HS-5 (cell line): ENCODE results near the gene SKA3.
"Not testable (repeated sequence)": the region's sequence is repeated elsewhere in the genome, so short reads cannot be mapped to it uniquely, and the experiment has no call there.

Experiments
- DNase-seq: peaks from one replicate; pipeline ENCODE4 v3.0.0-alpha.2; 2012; ENCODE audit warnings: low read depth

SKA3 gene

DNA sequence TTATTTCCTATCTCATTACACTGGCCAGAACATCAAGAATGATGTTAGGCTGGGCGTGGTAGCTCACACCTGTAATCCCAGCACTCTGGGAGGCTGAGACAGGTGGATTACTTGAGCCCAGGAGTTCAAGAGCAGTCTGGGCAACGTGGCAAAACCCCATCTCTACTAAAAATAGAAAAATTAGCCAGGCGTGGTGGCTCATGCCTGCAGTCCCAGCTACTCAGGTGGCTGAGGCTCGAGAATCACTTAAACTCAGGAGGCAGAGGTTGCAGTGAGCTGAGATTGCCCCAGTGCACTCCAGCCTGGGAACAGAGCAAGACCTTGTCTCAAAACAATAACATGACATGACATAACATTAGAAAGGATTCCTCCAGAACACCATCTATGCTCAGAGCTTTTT, 10.7 kb downstream of the SKA3 start:
- not testable (repeated sequence) for DNase-seq

DNA sequence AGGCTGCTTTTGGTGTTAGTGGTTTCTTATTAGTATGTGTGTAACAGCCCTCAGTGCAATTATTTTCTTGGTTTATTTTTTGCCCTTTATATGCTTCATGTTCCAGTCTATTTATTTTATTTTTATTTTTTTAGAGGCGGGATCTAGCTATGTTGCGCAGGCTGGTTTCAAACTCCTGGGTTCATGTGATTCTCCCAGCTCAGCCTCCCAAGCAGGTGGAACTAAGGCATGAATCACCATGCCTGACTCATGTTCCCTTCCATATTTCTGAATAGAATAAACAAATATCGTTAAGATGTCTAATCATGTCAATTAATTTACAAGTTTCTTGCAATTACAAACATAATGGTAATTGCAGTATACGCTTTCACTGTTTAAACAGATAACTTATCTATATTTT, 11.7 kb downstream of the SKA3 start:
- no peak for DNase-seq

DNA sequence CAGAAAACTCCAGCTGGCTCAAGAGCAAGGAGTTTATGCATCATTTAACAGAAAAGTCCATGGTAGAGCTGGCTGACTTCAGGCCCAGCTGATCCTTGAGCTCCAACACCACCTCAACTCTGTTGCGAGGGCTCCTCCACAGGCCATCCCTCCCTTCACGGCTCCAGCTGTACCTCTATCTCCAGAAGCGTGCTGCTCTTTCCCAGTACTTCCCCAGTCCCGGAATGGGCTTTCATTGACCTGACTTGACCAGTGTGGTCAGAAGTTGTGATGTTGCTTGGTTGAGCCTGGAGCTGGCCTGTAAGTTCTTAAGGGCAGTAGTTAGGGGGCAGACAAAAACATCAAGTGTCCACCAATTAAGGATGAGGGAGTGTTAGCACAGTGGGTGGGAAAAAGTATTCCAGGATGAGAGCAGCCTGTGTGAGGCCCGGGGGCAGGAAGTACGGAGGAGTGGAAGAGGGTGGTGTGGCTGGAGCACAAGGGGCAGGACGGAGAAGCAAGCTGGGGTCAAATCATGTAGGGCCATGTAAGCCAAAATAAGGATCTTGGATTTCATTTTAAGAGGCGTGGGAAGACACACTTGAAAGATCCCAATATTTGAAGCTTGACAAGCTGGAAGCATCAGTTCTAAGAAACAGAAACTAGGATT, 24.0 kb downstream of the SKA3 start:
- no peak for DNase-seq

DNA sequence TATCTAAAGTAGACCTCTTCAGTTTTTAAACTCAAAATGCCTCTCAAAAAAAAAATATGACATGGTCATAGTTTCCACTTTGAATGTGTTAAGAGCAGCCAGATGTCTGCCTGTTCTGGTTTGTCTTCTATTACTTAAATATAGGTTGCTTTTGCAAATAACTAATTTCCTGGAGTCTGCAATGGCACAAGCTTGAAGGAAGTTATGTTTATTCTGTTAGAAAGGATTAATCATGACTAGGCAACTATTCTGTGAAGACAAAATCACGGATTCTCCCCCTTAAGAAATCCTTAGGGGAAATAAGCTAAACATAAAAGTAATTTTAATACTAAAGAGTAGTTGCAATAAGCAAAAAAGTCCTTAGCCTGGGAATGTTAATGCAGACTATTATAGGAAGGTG, 26.3 kb downstream of the SKA3 start:
- DNase-seq, result no peak

DNA sequence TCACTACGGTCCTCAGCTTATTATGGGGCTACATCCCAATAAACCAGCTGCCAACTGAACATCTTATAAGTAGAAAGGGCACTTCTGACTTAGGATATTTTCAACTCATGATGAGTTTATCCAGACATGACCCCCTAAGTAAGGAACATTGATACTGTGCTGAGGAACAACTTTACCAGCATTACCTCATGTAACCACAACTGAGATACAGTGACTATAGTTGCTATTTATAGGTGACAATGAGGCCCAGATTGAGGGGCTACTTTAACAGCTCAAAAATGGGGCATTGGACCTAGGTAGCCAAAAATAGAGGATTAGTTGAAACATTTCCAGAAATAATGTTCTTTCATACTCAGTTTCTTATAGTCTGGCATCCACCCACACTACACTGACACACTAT, 26.8 kb downstream of the SKA3 start:
- DNase-seq, result no peak

DNA sequence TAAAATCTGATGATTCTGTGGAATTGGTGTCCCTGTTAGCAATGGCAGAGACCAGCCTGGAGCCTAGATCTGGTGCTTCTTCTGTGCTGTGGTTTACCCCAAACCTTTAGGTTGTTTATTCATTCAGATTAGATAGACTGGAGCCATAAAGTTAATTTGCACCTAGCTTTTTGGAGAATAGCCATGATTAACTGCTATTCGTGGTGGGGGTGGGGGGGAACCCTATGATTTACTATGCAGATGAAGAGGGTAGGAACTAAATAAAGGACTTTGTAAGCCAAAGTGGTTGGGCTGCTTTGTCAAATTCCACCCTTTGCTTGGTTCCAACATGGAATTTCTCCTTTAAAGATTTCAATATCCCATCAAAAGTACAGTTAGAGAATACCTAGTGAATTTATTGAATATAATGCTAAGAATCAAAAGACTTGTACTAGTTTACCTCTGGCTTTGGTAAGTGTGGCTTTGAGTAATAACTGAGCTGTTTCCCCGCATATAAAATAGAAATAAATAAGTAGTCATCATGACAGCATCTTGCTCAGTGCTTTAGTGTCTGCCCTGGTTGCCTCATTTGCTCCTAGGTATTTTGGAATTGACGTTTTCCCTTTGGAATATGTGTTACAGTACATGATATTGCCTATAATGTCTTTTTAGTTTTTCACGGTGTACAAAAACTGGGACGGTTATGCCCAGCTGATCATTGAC, 27.6 kb downstream of the SKA3 start:
- no peak for DNase-seq

DNA sequence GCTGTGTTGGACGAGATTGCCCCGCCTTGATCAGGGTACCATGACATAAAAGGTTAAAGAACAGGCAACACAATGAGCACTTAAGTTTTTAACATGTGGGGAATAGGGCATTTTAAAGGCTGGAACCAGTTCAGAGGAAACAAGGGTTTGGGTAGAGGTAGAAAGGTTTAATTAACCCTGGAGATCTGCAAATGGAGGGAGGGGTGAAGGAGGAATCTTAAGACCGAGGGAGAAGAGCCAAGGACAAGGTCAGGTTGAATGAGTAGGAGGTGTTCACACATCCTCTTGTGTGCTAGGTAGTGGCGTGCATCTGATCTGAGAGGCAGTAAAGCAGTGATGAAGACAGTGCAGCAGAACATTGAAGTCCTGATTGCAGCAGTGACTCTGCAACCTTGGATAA, 28.5 kb downstream of the SKA3 start:
- no peak for DNase-seq

DNA sequence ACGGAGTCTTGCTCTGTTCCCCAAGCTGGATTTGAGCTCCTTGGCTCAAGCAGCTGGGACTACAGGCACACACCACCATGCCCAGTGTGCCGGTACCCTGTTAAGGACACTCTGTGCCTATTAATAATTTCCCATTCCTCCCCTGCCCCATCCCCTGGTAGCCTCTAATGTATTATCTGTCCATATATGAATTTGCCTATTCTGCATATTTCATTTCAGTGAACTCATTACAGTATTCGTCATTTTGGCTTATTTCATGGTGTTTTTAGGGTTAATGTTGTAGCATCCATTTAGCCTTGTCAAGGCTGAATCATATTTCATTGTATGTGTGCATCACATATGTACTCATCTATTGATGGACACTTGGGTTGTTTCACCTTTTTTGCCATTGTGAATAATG, 33.6 kb downstream of the SKA3 start:
- DNase-seq, result no peak

DNA sequence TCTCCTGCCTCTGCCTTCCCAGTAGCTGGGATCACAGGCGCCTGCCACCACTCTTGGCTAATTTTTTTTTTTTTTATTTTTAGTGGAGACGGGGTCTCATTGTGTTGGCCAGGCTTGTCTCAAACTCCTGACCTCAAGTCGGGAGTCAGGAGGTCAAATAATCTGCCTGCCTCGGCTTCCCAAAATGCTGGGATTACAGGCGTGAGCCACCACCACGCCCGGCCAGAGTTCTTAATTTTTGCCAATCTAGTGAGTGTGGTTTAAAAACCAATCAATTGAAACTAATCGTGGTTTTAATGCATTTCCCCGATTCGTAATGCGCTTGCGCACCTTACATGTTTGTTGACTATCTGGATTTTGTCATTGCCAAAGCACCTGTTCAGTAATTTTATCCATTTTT, 37.0 kb downstream of the SKA3 start:
- no peak for DNase-seq

DNA sequence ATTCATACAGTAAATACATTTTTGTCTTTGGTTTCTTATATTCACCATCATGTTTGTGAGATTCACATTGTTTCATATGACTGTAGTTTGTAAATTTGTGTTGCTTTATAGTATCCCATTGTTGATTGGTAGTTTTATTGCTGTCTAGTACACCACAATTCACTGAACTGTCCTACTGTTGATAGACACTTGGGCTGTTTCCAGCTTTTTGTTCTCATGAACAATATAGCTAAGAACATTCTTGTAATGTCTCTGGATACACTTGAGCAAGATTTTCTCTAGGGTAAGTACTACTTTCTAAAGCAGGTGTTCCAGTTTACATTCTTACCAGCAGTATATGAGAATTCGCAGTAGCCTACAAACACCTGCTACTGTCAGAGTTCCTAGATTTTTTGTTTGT, 37.8 kb downstream of the SKA3 start:
- DNase-seq, result no peak

DNA sequence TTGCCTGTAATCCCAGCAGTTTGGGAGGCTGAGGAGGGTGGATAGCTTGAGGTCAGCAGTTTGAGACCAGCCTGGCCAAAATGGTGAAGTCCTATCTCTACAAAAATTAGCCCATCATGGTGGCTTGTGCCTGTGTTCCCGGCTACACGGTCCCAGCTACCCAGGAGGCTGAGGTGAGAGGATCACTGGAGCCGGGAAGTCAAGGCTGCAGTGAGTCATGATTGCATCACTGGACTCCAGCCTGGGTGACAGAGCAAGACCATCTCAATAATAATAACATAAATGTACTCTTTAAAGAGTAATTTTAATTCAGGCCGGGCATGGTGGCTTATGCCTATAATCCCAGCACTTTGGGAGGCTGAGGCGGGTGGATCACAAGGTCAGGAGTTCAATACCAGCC, 38.7 kb downstream of the SKA3 start:
- no peak for DNase-seq

DNA sequence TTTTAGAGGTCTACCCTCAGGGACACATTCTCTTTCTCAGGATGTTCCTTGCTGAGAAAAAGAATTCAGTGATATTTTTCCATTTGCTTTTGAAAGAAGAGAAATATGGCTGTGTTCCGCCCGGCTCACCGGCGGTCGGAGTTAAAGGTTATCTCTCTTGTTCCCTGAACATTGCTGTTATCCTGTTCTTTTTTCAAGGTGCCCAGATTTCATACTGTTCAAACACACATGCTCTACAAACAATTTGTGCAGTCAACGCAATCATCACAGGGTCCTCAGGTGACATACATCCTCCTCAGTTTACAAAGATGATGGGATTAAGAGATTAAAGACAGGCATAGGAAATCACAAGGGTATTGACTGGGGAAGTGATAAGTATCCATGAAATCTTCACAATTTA, 40.5 kb downstream of the SKA3 start:
- DNase-seq, result not testable (repeated sequence)

DNA sequence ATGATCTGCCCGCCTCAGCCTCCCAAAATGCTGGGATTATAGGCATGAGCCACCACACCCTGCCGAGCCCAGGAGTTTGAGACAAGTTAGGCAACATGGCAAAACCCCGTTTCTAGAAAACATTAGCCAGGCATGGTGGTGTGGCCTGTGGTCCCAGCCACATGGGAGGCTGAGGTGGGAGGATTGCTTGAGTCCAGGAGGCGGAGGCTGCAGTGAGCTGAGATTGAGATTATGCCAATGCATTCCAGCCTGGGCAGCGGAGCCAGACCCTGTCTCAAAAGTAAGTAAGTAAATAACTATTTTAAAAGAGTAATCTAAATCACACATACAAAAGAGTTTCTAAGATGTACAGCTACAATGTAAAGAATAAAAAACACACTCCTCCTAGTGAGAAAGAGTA, 41.9 kb downstream of the SKA3 start:
- no peak for DNase-seq

DNA sequence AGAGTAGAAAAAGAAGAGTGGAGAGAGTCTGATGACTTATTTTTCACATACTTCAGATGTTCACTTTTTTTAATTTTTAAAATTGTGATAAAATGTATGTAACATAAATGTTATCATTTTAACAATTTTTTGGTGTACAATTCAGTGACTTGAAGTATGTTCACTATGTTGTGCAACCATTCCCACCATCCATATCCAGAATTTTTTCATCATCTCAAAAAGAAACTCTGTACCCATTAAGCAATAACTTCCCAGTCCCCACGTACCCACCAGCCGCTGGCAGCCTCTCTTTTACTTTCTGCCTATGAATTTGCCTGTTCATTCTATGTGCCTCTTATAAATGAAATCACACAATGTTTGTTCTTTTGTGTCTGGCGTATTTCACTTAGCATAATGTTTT, 43.3 kb downstream of the SKA3 start:
- no peak for DNase-seq

DNA sequence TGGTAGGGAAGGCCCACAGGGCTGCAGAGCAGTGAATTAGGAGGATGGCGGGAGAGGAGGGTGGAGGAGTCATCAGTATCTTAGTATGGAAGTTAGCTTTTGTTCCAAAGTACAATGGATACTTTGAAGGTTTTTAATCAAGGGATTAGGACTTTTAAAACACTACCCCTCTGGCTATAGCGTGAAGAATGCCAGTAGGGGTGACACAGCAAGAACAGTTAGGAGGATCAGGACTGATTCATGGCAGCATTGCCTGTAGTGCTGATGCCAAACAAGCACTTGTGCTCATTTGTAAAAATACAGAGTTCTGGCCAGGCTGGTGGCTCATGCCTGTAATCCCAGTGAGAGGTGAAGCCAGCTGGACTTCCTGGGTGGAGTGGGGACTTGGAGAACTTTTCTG, 46.2 kb downstream of the SKA3 start:
- DNase-seq, result no peak

DNA sequence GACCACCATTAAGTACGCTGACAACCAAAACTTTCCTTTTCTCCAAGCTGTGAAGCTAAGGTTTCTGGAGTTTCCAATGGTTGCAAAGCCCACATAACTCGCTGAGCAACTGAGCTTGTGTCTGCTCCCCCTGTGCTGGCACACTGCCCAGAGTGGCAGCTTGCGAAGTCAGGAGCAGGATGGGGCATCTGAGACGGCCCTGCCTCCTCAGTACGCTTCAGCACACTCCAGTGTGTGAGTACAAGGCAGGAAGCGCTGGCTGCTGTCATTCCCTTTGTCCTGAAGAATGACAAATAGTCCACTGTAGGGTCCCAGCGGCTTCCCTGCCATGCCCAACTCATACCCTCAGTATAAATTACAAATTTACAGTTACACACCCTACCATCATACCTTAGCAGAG, 51.5 kb downstream of the SKA3 start:
- no peak for DNase-seq

DNA sequence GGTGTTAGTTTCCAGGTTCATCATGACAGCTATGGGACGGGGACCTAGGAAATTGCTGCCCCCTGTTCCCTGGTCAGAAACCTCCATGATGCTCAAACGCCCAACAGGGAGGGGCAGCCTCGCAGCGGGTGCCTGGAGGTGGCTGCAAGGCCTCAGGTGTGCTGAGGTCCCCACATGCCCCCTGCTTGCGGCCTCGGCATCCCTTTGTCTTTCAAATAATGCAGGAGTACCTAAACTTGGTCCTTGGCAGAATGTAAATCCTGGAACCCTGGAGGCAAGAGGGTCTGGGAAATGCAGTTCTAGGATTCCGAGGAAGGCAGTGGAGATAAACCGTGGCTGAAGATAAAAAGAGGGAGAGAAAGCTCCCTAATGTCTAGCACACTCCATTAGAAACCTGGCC, 52.4 kb downstream of the SKA3 start:
- no peak for DNase-seq

DNA sequence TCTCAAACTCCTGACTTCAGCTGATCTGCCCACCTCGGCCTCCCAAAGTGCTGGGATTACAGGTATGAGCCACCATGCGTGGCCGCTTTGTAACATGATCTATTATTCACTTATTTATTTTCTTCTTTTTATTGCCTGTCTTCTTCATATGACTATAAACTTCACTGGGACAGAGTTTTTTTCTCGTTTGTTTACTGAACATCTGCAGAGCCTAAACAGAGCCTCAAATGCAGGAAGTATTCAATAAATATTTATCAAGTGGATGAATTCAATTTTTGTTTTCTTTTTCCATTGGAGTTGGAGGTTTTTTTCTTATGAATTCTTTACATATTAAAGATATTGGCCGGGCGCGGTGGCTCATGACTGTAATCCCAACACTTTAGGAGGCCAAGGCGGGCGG, 54.7 kb downstream of the SKA3 start:
- DNase-seq, result no peak

DNA sequence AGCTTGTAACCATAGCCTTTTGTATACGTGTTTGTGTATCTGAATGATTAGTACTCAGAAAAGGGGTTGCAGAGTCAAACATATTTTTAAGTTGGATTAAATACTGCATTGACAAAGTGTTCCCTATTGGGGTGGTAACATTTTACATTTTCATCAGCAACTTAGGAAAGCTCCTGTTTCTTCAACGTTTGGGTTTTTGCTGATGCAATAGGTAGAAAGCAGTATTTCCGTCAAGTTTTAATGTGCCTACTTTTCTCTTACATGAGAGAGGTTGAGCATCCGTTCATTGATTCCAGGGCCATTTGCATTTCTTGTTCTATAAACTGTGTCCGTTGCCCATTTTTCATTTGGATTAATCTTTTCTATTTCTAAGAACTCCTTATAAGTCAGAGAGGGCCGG, 56.2 kb downstream of the SKA3 start:
- no peak for DNase-seq

DNA sequence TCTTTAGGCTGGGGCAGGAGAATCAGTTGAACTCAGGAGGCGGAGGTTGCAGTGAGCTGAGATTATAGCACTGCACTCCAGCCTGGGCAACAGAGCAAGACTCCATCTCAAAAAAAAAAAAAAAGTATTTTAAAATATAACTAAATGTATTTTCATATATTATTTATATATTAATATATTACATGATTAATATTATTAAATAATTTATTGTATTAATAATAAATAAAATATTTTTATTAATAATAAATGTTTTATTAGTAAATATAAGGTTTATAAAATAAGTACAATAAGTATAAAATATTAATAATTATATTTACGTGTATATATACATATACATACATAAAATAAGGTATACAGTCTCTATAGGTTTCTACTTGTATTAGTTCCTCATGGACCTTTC, 56.8 kb downstream of the SKA3 start:
- DNase-seq, result no peak

DNA sequence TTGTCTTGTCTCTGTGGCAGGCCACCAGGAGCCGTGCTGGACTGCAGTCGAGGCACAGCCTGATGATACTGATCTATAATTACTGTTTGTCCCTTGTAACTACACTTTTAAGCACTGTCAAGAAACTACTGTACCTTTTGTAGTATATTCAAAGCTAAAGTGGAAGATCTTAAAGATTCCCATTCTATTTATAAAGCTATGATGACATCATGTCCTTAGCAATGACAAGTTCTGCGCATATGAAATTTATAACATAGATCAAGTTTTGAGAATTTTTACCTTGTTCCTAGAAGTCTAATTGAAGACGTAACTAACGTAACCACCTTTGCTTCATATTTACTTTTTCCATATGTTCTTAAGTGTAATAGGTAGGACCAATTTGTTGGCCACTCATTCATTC, 58.2 kb downstream of the SKA3 start:
- DNase-seq, result no peak

DNA sequence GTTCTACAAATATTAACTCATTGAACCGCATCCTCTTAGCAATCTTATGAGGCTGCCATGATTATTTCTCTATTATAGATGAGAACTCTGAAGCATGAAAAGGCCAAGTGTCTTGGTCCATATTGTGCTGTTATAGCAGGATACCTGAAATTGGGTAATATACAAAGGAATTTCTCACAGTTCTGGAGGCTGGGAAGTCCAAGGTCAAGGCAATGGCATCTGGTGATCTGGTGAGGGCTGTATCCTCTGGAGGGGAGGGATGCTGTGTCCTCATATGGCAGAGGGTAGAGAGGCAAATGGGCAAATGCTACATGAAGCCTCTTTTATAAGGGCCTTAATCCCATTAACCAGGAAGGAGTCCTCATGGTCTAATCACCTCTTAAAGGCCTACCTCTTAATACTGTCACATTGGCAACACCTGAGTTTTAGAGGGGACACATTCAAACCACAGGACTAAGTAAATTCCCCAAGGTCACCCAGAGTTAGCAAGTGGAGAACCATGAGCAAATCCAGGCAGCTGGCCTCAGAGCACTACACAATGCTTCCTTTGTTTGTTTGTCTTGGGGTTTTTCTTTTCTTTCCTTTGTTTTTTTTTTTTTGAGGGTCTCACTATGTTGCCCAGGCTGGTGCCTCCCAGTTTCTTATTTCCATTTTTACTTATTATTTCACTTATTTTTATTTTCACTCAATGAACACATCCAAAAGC, 59.1 kb downstream of the SKA3 start:
- no peak for DNase-seq

DNA sequence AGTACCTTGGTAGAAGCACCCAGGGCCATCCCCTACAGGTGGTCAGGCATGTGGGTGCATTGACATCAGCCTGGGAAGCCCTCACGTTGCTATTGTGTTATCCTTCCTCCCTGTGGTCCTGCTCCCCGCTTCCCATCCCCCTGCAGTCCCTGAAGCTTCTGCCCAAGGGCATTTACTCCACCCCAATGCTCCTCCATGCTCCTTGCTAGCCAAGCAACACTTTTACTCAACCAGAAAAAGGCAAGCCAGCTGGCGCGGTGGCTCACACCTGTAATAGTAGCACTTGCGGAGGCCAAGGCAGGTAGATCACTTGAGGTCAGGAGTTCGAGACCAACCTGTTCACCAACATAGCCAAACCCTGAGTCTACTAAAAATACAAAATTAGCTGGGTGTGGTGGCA, 60.2 kb downstream of the SKA3 start:
- no peak for DNase-seq

DNA sequence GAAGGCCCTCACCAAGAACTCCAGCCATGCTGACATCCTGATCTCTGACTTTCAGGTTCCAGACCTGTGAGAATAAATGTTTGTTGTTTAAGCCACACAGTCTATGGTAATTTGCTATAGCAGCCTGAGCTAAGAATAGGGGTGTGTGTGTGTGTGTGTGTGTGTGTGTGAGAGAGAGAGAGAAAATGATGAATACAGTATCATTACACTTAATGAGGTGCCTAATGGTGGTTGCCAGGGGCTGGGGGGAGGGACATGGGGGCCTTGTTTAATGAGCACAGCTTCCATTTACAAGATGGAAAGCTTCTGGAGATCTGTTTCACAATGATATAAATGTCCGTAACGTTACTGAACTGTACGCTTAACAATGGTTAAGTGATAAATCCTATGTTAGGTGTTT, 61.1 kb downstream of the SKA3 start:
- DNase-seq, result no peak
